HG03565 (cell line): ENCODE measurements around the gene GNAI2.
"Not testable (repeated sequence)": the region's sequence is repeated elsewhere in the genome, so short reads cannot be mapped to it uniquely, and the experiment has no call there.

Experiments used
- ATAC-seq: cut with Tn5 transposase; IDR thresholded peaks from one replicate; pipeline ENCODE4 v1.9.1; 2021; ENCODE audit warnings: mild to moderate bottlenecking, moderate library complexity; ENCODE audit not compliant: unreplicated experiment

GNAI2 gene

DNA sequence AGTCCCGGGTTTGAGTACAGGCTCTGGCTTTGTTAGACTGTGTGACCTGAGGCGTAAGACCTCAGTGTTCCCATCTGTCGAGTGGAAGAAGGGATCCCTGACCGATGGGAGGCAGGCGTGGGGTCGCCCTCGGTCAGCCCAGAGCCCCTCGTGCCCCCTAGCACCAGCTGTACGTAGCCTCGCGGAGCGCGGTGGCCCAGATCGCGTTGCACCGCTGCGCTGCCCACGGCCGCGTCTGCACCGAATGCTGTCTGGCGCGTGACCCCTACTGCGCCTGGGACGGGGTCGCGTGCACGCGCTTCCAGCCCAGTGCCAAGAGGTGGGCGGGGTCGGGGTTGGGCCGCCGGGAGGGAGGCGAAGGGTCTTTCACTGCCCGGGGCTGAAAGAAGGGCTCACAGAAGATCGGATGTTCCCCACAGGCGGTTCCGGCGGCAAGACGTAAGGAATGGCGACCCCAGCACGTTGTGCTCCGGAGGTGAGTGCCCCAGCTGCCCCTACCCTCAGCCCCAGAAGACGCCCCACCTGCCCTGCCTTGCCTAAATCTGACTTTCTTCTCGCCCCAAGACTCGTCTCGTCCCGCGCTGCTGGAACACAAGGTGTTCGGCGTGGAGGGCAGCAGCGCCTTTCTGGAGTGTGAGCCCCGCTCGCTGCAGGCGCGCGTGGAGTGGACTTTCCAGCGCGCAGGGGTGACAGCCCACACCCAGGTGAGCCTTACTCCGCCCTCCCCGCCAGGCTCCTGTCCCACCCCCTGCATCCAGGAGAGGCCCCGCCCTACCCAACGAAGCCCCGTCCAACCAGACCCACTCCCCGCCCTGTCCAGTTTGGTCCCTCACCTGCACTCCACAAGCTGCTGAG lies 39.4 kb downstream of the GNAI2 start:
- no peak for ATAC-seq

DNA sequence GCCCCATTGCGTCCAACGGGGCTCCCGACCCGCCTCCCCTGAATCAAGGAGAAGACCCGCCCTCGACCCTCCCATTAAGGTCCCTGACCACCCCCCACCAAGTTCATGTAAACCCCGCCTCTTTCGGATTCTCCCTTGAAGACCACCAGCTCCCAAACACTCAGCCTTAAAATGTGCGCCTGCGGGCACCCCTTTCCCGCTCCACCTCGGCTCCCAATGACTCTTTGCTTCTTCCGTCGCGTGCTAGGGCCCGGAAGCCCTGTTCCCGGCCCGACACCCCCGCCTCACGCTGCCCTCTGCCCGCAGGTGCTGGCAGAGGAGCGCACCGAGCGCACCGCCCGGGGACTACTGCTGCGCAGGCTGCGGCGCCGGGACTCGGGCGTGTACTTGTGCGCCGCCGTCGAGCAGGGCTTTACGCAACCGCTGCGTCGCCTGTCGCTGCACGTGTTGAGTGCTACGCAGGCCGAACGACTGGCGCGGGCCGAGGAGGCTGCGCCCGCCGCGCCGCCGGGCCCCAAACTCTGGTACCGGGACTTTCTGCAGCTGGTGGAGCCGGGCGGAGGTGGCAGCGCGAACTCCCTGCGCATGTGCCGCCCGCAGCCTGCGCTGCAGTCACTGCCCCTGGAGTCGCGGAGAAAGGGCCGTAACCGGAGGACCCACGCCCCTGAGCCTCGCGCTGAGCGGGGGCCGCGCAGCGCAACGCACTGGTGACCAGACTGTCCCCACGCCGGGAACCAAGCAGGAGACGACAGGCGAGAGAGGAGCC lies 40.2 kb downstream of the GNAI2 start:
- no peak for ATAC-seq

DNA sequence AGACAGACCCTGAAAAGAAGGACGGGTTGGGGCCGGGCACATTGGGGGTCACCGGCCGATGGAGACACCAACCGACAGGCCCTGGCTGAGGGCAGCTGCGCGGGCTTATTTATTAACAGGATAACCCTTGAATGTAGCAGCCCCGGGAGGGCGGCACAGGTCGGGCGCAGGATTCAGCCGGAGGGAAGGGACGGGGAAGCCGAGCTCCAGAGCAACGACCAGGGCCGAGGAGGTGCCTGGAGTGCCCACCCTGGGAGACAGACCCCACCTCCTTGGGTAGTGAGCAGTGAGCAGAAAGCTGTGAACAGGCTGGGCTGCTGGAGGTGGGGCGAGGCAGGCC lies 40.7 kb downstream of the GNAI2 start:
- ATAC-seq, result no peak

DNA sequence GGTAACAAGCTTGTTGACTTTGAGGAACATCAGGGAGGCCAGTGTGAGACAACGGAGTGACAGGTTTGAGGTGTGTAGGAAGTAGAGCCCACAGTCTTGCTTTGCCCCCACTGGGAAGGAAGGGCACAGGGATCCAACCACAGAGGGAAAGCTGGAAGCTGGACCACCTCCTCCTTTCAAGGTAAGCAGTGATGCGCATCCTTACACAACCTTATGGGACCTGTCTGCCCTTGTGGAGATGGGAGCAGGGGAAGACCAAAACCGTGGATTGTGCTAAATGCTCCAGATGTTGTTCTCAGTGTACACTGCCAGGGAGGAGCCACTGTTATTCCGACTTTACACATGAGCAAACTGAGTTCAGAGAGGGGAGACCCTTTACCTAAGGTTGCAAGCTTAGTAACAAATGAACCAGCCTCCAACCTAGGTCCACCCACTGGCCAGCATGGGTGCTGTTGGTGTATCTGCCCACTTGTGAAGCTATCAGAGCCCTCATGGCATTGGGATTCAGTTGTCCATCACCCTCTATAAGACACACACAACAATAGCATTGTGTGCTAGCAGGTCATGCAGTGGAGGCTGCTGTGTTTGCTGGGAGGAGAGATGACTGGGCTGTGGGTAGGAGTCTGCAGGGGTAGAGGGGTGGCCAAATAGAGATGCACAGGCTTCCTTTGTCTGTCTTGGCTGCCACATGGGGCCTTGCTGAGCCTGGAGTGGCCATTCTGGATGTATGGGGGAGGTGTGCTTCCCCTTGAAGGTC lies 42.3 kb downstream of the GNAI2 start:
- no peak for ATAC-seq

DNA sequence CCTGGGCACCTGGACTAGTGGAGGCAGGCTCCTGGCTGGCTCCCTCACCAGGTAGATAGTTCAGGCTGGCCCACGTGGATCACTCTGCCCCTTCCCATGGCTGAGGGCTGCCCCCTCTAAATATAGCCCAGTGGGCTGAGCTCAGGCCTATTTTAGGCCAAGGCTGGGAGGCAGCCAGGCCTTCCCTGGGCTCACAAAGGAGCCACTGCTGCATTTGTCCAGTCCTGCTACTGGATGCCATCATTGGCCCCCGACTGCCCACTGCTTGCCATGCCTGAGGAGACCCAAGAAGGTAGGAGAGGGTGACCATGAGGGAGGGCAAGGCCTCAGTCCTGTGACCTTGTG lies 42.8 kb downstream of the GNAI2 start, which contains the start of gene LSMEM2:
TSS of gene LSMEM2 (plus strand) at position 208 of the 345 bp plus-strand sequence. CDS start at position 235, 27 bp downstream.
- no peak for ATAC-seq

DNA sequence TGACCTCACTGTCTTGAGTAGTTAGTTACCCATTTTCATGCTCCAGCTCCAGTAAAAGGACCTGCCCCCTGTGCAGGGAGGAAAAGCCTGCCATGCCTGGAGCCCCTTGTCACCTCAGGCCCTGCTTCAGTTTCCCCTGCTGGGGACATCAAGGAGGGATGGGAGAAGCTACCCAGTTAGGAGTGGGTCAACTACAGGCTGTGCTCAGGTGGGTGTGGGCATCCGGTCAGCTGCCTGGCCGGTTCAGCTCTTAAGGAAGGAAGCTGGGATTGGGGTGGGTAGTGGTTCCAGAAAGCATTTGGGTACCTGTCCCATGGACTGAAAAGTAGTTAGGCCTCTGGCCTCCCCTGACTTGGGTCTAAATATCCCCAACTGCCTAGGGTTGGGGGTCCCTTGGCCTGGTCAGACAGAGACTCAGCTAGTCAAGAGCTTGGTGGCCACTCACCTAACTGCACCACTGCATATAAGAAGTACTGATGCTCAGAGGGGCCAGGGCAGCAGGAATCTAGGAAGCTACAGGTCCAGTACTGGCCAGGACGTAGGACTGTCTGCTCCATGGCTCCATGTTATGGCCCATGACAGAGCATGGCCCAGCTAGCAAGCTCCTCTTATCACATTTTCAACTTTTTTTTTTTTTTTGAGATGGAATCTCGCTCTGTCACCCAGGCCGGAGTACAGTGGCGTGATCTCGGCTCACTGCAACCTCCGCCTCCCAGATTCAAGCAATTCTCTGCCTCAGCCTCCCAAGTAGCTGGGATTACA lies 43.4 kb downstream of the GNAI2 start:
- ATAC-seq, result no peak

DNA sequence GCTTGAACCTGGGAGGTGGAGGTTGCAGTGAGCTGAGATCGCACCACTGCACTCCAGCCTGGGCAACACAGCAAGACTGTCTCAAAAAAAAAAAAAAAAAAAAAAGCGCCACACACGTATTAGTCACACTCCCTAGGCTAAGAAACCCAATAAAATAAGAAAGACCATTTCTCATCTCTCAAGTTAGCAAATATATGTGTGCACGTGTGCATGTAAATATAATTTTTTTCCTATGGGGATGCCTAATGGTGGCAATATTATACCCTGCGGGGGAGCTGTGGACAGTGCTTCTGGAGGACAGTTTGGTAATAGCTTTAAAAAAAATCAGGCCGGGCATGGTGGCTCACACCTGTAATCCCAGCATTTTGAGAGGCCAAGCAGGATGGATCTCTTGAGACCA lies 48.1 kb downstream of the GNAI2 start:
- not testable (repeated sequence) for ATAC-seq

DNA sequence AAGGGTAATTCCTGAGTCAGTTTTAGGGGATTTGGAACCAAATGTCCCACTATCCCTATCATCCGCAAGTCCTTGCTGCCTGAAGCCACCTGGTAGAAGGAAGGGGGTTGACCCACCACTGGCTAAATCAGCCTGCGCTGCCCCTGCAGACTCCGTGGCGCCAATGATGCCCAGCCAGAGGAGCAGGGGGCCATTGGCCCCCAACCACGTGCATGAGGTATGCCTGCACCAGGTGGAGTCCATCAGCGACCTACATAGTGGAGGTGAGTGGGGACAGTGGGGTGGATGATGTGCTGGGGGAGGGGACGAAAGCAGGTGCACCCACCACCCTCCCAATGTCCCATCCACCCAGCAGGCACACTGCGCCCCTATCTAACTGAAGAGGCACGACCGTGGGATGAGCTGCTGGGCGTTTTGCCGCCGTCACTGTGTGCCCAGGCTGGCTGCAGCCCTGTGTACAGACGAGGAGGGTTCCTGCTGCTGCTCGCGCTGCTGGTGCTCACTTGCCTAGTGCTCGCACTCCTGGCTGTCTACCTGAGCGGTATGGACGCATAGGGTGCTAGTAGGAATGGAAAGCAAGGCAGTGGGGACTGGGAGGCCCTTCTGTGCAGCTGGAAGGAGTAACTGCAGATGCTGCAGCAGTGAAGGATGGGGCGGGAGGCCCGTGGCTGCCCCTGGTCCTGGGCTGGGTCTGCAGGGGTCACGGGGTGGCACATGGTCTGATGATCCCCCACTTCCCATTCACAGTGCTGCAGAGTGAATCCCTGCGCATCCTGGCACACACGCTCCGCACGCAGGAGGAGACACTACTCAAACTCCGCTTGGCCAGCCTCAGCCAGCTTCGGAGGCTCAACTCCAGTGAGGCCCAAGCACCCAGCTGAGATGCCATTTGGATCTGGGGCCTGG lies 50.6 kb downstream of the GNAI2 start:
- ATAC-seq, result no peak

DNA sequence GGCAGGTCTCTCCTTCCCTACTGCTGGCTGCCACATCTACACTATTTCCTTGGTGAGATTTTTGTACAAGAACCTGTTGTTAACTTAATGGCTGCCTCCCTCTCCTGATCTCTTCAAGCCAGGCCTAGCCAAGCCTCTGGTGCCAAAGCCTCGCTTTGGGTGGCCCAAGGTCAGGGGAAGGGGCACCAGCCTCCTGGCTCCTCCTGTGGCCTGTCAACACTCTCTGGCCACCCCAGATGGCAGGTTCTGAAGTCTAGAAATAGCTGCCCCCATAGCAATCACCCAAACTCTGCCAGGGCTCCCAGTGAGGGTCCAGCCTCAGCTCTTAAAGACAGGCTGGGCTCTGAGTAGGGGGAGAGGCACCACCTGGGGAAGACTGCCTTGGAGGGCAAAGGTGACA lies 51.3 kb downstream of the GNAI2 start:
- no peak for ATAC-seq

DNA sequence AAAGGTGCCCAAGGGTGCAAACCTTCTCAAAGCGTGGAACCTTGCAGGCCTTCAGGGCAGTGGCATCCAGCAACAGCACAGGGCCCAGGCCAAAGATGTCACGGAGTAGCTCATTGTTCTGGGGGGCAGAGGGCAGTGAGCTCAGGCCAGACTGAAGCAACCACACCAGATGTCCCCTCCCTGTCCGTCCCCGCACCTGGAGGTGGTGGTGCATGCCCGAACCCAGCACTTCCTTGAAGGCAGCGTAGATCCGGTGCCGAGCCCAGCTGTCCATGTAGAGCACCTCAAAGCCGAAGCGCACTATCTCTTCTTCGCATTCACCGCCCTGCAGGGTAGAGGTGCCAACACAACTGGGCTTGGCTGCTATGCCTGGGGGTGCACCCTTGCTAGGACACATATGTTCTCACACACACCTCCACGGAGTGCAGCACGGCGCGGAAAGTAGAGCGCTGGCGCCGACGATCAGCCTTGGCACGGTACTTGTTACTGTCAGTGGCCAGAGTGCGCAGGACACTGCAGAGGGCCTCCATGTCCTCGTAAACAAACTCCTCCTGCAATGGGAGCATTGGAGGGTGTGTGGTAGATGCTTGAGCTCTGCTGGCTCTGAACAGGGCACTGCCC lies 52.5 kb downstream of the GNAI2 start:
- ATAC-seq, result no peak

DNA sequence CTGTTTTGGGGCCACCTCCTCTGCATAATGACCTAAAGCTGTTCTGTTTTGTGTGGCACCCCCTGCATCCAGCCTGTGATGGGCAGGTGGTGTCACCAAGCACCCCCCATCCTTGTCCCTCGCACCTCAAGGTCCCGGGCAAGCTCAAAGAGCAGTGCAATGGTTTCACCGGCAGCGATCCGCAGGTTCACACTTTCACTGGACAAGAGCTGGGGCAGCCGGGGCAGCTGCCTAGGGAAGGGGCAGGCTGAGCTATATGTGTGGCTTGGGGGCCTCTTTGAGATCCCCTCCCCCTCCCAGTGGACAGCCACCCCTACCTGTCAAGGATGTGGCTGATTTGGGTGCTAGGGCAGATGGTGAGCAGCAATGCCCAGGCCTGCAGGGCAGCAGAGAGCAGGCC lies 53.1 kb downstream of the GNAI2 start:
- no peak for ATAC-seq

DNA sequence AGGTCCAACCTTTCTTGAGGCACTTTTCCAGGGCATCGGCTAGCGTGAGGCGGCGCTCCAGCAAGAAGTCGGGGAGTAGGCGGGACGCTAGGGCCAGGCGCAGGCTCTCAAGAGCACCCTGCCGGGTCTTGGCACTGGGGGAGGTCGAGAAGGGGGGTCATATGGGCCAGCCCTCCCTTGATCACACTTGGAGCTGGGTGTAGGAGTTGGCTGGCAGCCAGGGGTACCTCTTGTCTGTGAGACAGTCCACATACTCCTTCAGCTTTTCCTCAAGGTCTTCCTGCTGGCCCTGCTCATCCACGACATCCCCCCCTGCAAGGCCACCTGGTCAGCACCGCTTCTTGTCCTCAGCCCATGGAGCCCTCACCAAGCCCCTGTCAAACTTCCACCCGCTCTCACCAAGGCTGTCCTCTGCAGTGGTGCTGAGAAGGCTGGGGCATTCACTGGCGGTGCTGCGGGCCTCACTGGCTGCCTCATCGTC lies 54.2 kb downstream of the GNAI2 start:
- ATAC-seq, result no peak

DNA sequence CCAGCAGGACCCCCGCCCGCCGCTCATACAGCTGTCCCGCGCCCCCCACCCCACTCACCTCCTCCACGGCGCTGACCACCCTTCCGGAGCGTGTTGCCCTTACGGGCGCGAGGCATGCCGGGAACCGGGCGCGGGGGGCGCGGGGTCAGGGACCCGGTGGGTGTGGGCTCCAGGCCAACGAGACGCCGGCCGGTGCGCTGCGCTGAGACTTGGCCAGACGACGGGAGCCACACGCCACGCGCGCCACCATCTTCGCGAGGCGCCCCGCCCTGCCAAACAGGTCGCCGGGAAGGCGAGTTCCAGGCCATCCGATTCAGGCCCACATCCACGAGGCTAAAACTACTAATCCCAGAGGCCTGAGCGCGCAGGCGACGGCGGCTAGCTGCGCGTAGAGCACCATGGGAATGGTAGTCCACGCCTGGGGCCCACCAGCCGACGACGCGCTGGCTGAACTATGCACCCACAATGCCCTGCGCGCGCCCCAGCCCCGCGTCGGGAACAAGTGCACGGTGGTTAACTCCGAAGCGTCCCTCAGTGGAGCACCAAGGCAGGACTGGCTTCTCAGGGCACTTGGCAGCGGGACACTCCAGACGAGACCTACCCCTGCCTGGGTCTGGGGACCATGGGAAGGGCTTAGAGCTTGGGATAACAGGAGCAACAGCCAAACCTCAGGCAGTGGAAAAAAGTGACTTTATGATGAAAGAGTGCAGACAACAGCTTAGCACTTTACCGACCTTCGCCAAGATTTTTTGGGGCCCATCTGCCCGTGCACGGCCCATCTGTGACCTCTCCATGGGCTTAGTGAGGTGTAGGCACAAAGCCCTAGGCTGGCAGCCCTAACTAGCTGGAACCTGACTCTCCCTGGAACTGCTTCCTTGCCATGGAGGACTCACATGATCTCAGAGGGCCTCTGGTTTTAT lies 56.4 kb downstream of the GNAI2 start, which contains the start of gene IFRD2:
TSS of gene IFRD2 (minus strand) at position 271 of the 920 bp plus-strand sequence. CDS start at position 116, 155 bp downstream.
- peak; percentile 92 for ATAC-seq

DNA sequence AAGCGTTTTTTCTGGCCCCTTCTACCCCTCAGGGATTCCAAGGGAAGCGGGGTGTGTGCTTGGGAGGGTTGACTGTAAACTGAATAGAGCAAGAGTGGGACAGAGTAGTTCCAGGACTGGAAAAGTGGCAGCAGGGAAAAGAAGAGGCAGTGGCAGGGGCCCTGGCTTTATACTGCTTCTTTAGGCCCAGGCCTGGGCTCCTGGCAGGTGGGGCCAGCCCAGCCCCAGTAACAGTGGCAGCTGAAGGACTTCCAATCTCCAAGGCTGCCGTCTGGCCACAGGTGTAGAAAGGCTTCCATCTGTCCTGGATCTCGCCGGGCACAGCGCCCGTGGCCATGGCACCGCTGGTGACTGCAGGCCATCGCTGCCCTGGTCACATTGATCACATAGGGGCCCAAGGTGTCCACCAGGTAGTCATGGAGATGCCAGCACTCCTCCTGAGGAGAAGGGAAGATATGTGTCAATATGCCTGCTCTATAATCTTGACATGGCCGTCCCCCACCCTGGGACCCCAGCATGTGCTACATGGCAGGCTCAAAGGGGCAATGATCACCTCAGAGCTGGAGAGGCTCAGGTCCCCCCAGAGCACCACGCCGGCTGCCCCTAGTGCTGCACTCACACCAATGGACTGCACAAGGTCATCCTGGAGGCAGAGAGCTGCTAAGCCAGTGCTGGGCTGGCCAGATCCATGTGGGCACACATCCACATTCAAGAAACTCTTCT lies 57.2 kb downstream of the GNAI2 start:
- ATAC-seq, result no peak

DNA sequence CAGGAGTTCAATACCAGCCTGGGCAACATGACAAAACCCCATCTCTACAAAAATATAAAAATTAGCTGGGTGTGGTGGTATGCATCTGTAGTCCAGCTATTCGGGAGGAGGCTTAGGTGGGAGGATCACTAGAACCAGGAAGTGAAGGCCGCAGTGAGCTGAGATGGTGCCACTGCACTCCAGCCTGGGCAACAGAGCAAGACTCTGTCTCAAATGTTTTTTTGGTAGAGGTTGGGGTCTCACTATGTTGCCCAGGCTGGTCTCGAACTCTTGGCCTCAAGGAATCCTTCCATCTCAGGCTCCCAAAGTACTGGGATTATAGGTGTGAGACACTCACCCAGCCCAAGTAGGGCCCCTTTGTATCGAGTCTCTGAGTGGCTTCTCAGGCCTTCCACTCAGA lies 58.1 kb downstream of the GNAI2 start:
- no peak for ATAC-seq

DNA sequence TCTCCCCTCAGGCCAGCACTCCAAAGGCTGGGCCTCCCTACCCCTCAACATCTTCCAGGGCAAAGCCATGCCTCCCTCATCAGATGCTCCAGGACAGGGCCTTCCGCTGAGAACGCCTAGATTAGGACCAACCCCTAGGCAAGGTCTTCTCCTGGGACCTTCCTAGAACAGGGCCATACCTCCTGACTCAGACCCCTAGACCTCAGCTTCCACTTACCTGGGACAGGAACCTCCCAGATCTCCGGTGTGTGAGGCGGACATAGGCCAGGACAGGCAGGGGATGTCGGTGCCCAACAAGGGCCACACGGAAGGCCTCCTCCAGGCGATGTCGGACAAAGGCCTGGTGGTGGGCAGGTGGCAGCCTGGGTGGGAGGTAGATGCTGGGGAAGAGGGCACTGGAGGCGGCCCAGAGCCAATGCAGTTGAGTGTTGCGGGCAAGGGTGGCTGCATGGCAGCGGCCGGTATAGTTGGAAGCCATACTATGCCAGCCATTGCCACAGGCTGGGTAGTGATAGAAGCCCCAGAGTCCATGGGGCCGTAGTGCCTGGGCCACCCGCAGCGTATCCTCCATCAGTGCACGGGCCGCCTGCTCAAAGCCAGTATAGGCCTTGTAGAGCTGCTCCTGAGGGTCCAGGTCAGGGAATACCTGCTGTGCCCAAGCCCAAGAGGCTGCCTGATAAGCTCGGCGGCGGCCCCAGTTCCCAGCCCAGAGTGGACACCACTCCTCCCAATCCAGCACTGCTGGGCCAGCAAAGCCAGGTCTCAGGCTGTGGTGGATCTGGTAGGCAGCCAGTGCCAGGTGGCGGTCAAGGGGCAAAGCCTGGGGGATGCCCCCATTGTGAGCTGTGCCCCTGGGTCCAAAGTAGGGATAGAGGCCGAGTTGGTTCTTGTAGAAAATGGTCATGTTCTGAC lies 58.7 kb downstream of the GNAI2 start:
- no peak for ATAC-seq
